Measurements from ENCODE around the gene RPS21.

The RPS21 gene

DNA sequence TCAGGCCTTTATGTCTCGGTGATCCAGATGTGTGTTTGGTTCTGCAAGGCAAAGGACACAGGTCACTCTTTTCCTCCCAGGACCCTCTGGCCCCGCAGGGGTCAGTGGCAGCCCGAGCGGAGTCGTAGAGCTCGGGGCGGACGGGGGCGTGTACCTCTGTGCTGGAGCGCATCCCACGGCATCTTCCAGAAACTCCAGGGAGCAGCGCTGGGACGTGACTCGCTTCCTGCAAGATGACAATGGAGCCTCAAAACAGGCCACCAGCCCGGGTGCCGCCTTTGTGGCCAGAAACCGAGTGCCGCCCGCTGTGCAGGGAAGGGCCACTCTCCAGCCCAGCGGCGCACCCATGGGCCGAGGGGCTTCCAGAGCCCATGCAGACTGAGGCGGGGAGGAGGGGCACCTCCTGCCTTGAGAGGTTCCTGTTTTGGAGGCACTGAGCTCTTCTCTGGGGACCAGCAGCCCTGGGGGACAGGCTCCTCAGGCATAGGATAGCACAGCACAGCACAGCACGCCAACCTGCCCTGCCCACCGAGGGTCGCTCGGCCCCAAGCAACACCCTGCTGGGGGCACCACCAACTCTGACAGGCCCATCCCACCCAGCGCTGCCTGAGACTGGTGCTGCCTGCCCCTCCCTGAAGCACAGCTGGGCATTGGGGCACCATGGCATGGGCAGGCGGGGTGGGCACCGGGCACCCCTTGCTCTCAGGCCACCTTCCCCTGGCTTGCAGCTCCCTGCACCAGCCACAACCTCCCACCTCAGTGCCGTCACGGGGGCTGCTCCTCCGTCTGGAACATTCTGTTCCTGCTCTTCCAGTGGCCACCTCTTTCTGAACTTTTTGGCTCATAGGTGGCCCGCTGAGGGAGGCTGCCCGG is 9.7 kb downstream of the RPS21 start:
- DNase-seq (ENCODE audit: low read depth in 2 of 2), result no peak

DNA sequence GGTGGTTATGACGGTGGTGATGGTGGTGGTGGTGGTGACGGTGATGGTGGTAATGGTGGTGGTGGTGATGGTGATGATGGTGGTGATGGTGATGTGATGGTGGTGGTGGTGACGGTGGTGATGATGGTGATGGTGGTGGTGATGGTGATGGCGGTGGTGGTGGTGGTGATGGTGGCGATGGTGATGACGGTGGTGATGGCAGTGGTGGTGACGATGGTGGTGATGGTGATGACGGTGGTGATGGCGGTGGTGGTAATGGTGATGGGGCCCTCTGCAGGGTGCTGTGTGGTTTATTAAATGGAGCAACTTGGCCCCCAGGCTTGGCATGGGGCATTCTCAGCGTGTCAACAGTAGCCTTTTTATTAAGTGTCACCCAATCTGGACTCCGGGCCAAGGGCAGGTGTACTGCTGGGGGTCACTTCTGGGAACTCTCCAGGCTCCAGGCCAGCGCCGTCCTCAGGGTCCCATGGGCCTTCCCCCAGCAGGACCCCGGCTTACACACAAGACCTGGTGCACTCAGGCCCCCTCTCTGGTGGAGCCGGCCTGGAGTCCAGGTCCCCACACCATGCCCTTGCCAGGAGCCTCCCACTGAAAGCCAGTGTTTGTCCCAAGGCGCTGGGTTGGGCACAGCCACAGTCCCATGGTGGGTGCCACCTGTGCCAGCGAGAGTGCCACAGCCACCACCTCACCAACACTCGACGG is 11.4 kb downstream of the RPS21 start:
- DNase-seq (ENCODE audit: low read depth in 2 of 2), result no peak

DNA sequence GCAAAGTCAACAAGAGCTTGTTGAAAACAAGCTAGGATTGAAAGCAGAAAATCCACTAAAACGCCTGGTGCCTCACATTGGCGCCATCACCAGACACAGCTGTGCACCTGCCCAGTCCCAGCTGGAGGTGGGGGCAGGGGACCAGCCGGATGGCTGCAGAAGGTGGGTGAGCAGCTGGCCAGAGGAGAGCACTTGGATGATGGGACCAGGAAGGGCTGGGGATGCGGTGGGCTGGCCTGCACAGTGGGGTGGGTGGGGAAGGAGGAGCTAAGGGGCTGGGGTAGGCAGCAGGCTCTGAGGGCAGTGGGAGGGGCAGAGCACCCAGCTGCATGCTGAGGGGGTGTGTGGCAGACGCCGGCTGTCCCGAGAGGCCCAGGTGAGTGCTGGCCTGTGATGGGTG is 13.1 kb downstream of the RPS21 start:
- DNase-seq (ENCODE audit: low read depth in 2 of 2), result no peak

DNA sequence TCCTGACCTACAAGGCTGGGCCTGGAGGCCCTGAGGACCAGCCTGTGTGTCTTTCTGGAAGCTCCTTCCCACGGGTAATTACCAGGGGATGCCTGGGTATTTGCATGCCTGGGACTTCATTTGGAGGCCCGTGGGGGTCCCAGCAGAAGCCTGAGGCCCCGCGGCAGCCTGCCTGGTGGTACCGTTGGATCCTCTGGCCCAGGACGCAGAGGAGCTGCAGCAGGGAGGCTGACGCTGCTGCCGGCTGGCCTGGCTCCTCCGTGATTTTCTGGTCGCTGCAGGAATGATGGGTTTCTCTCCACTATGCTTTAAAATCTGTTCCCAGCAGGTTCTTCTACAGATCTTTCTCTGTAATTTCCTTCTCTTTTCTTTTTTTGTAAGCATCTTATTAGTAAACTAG is 13.6 kb downstream of the RPS21 start:
- DNase-seq (ENCODE audit: low read depth in 2 of 2), result no peak

DNA sequence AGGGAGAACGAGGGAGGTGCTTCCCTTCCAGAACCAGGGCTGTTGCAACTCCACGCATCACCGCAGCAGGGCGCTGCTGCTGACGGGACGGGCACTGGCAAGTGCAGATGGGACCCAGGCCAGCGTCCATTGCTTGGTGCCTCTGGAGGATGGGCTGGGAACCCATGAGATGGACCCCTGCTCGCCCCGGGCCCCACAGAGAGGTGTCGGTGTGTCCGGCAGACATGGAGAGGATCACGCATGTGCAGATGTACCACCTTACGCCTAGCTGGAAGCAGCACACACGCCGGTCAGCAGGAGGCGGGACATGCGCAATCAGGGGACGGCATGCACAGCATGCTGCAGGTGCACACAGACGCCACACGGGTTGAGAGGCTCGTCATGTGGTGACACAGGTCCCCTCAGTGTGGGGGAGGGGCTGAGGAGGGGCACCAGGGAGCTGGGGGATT is 14.5 kb downstream of the RPS21 start:
- DNase-seq (ENCODE audit: low read depth in 2 of 2), result no peak

DNA sequence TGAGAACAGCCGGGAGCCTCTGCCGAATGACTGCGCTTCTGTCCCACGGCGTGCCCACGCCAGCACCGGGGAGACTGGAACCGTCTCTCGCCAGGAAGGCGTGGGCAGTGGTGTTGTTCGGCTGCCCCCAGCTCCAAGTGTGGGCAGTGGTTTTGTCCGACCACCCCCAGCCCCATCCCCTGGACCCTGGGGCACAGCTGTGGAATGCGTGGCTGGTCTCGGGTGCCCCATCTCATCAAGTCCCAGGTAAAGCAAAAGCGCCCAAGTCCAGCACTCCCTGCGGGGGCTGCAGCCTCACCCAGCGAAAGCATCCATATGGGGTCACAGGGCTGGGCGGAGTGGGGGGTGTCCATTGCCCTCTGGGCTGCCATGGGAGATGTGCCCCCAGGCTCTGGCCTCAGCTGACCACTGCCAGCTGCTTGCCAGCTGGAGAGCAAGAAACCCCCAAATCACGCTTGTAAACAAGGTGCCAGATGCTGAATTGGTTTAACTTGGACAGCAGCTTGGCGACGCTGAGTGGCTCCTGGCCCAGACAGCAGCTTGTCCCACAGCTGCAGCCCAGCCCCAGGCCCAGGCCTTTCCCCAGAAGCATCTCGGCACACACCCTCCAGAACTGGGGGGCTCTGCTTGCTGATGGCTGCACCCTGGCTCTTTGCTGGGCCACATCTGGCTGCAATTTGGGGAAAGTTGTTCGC is 15.7 kb downstream of the RPS21 start:
- DNase-seq (ENCODE audit: low read depth in 2 of 2), result no peak

DNA sequence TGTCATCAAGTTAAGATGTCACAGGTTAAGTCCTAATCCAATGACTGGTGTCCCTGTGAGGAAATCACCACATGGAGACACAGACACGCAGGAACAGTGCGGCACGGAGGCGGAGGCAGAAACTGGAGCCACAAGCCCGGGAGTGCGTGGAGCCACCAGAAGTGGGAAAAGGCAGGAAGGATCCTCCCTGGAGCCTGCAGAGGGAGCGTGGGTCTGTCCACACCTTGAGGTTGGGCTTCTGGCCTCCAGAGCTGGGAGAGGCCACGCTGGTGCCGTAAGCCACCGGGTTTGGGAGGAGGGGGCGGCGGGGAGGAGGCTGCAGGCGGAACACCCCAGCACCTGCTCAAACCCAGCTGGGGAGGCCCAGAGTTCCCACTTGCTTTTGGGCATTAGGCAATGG is 16.4 kb downstream of the RPS21 start:
- no peak for DNase-seq (ENCODE audit: low read depth in 2 of 2)

DNA sequence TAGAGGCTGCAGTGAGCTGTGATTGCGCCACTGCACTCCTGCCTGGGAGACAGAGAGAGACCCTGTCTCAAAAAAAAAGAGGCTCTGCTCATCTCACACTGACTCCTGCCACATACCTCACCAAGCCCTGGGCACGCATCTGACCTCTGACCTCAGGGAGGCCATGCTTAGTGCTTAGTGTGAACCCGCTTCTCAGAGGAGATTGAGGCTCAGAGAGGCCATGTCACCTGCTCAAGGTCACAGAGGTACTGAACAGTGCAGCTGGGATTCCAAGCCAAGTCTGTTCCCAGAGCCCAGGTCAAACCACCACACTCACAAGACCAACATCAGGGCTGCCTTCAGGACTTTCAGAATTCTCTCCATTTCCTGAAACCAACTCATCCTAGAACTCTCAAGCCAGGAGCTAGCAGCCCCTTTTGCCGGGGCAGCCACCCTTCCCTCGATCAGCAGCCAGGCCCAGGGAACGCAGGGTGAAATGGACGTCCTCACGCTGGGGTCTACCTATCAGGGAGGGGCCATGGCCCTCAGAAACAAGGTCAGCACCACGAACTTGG is 17.3 kb downstream of the RPS21 start:
- no peak for DNase-seq (ENCODE audit: low read depth in 2 of 2)

DNA sequence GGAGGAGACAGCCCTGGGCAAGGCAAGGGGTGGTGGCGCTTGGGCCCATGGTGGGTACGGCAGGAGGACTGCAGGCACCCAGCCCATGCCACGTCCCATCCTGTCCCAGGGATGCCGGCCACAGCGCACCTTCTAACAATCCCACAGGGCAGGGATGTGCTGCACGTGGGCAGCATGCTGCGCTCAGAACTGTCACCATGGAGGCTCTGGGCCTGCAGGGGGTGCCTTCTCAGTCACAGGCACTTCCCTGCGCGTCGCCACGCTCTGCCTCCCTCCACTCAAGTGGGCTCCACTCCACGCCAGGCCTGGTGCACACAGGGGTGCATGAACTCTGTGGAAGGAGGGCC is 17.8 kb downstream of the RPS21 start:
- no peak for DNase-seq (ENCODE audit: low read depth in 2 of 2)

DNA sequence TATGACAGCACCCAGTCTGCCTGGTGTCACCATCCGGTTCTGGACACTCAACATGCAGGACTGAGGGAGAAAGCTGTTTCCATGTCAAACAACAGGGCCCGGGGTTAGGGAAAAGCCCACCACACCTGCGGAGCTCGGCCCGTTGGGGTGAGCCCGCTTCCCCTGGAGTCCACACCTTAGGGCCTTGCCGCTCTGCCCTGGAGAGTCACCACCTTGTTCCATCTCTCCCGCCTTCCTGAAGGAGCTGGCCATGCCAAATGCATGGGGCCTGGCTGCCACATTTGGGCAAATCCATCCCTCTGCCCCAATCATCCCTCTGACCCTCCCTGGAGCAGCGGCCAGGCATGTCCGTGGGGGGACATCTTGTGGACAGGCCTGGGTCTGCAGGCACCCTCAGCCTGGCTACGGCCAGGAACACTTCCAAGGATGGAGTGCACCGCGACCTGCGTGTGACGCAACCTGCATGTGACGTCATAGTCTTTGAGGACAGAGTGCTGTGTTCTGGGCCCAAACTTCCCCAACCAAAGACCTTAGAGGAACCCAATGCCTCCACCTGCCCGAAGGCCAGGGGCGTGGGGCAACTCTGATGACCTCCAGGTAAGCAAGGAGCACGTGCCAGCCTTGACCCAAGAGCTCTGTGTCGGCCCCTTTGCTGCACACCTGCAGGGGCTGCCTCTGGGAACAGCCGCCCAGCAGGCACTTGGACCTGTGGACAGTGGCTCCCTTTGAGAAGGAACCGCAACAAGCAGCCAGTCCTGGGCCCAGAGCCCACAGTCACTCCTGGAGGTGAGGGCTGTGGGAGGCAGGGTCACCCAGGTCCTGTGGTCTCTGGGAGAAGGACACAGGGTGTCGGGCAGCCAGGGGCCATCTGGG is 18.4 kb downstream of the RPS21 start:
- no peak for DNase-seq (ENCODE audit: low read depth in 2 of 2)

DNA sequence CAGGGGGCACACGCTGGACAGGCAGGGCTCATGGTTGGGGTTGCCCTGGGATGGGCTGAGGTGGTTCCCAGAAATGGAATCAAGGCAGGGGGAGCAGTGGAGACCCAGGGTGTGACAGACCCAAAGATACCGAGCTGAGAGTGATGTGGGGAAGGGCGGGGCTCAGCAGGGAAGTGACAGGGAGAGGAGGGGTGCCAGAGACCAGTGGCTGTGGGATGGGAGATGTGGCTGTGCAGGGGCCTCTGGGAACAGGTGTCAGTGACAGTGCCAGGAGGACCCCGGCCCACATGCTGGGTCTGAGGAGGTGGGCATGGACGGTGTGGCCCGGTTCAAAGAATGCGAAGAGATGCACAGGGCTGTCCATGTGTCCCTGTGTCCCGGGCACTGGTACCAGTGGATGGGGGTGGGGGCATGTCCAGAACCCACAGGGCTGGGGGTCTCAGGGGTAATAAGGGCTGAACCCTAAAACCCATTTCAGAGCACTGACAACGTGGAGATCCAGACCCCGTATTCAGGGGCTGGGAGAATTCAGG is 19.1 kb downstream of the RPS21 start:
- DNase-seq (ENCODE audit: low read depth in 2 of 2), result no peak

DNA sequence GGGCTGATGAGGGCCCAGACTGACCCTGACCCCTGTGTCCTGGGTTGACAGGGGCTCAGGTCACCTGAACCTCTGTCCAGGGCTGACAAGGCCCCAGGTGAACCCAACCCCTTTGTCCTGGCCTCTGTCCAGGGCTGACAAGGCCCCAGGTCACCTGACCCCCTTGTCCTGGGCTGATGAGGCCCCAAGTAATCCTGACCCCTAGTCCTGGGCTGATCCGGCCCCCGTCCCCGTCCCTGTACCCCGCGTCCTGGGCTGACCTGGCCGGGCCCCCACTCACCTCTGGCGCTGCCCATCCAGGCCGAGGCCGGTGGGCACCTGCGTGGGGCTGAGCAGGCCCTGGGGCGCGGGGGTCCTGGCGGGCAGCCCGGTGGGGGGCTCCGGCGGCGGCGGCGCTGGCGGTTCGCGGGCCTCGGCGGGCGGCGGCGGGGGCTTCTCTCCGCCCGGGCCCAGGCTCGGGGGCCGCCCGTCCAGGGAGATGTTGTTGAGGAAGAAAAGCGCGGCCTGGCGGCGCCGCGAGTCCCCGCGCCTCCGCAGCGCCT is 19.8 kb downstream of the RPS21 start:
- DNase-seq (ENCODE audit: low read depth in 2 of 2), result no peak

DNA sequence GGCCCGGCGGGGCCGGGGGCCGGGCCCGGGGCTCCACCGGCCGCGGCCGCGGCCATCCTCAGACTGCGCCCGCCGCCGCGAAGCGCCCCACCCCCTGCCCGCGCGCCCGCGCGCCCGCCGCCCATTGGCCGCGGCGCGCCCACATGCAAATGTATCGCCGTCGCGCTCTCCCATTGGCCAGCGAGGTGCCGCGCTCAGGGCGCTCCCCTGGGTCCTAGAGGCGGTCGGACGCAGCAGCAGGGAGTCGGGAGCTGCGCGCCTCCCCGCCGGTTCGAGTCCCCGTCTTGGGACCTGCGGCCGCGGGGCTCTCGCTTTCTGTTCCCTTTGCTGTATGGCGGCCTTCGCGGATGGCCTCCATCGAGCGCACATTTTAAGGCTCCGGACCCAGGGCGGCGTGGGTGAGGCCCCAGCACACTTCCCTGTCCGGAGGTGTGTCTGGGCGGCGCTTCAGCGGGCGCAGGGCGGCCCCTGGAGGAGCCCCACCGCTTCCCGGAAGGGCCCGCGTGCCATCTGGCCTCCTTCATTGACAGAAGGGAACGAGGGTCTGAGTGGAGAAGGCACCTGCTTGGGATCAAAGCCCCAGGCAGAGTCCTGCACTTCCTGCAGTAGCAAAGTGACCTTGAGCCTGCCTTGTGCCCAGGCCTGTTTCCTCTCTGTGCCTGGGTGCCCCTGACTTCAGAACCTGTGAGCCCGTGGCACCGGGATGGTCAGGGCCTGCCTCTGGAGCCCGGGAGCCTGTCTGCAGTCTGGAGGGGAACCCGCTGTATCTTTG is 20.5 kb downstream of the RPS21 start, which contains the start of gene CABLES2:
Gene CABLES2 (minus strand): TSS at position 65 of the 772 bp plus-strand sequence. CDS start 9 bp downstream, at position 56.
- peak; percentile 70 to 73 for DNase-seq (ENCODE audit: low read depth in 2 of 2)

DNA sequence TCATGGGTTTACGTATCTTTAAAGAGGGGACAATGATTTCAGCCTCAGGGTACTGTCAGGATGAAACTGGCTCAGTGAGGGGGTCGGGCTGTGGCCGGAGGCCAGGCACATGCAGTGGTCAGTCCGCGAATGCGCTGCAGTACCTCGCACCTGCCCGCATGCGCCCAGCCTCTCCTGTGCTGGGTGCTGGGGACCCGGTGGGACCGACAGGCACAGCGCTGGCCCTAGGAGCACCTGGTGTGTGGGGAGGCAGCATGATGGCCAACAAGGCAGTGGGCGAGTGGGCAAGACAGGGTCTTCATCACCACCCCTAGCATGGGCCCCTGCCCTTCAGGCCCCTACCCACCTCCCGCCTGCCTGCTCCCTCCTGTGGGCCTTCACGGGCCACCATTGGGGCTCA is 21.2 kb downstream of the RPS21 start:
- no peak for DNase-seq (ENCODE audit: low read depth in 2 of 2)

DNA sequence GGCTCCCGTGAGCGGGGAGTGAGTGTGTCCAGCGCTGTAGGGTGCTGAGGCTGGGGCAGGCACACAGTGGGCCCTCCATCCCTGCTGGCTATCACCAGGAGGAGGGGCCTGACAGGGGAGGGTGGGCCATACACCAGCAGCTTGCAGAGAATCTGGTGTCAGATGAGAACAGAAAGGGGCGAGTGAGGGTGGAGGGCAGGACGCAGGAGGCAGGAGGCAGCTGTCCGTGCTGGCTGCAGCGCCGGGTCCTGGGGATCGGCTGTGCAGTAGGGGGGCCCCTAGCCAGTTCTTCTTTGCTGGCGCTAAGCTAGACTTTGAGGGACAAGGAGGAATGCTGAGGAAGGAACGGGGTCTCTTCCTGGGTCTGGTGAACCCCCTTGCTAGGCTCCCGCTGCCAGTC is 21.7 kb downstream of the RPS21 start:
- no peak for DNase-seq (ENCODE audit: low read depth in 2 of 2)

DNA sequence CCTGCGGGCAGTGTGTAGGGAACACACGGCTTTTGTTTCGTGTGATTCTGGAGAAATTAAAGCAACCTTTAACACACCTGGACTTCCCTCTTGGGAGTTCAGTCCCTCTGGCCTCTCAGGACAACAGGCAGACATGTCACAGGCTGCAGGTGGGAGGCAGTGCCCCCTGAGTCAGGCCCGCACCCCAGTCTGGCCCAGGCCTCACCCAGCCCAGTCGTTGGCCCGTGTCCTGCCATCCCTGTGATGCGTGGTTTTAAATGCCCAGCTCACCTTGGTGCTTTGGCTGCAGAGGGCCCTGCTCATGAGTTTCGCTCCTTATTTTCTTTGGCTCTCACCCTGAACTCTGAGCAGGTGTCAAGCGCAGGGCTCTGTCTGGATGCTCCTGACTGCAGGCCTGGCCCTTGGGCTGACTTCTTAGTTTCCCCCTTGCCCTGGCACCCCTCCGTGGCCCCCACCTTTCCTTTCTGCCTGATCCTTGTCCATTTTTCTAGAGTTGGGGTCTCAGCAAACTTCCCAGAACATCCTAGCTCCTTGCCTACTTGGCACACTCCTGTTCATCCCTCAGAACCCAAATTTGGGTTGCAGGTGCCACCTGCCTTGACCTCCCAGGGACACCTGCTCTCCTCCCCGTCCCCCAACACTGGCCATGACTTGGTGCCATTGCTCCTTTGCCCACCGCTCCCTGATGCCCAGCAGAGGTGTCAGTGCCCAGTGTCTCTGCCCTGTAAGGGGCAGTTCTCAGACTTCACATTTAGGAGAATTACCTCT is 22.4 kb downstream of the RPS21 start:
- DNase-seq (ENCODE audit: low read depth in 2 of 2), result no peak

DNA sequence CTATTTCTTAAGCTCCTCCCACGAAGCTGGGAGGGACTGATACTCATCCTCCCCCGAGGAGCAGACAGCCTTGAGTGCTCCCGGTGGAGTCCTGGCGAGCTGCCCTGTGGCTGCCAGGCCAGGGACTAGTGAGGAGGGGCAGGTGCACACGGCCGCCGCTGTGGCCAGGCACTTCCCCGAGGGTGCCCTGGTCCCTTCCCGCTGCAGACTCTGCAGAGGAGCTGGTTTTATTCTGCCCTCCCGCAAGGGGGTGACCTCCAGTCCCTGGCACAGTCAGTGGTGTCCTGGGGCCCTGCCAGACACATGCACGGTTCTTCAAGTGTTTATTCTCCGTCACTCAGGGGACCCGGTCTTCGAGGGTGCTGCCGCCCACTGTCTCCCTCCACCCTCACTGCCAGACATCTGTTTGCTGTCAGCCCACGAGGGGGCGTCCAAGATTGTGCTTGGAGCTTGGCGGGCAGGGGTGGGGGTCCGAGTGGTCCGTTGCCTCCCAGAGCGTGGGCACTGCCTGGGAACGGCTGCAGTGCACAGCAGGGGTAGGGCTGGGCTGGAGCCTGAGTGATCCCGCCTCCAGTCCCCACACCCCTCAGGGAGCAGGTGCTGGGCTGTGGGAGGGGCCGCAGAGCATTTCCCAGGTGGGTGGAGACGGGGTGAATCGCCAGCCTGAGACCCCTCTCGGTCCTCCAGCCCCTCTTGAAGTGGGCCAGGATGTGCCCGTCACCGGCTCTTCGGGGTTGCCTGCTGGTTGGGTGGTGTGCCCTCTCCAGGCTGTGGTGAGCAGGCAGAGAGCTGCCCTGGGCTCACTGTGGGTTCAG is 23.2 kb downstream of the RPS21 start:
- no peak for DNase-seq (ENCODE audit: low read depth in 2 of 2)

DNA sequence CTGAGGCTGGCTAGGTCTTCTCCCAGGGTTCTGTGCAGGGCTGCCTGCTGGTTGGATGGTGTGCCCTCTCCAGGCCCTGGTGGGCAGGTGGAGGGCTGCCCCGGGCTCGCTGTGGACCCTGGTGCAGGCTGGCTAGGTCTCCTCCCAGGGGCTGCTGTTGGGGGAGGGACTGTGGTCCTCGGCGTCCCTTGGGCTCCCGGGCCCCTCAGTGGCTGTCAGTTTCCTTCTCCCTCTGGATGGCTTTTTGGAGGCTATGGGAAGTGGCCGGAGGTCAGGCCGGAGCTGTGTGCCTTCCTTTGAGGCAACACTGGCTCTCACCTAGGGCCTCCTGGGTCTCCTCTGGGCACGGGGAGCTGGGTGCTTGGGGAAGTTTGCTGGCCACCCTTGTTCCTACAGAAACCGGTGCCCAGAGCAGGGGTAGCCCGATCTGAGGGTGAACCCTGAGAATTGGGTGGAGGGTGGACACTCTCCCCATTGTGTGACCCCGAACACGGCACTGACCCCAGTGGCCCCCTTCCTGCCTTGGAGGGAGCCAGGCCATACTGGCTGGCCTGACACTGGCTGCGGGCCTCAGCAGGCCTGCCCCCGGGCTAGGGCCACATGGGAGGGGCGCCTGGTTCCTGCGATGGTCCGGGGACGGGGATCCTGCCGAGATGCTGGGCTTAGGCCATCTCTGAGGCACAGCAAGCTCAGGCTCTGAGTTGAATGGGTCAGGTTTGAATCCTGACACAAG is 24.0 kb downstream of the RPS21 start:
- no peak for DNase-seq (ENCODE audit: low read depth in 2 of 2)

Data from stimulated activated CD4-positive, alpha-beta T cell treated with anti-CD3 and anti-CD28 coated beads, Interleukin-1b, Interleukin-23, amount 100 ng/mL, for 1 hour (primary cell).